HEK293 (cell line): ENCODE data around the gene HDAC10.

ENCODE experiments used
- CTCF ChIA-PET: fragments of 350-600 bp; formaldehyde crosslinking; extraction: SDS; loops from one replicate; lab custom pipeline; 2021; ENCODE audit warnings: antibody characterized with exemption; lab: Yijun Ruan, JAX
- POLR2A ChIA-PET: fragments of 300-600 bp; formaldehyde crosslinking; extraction: SDS; loops from one replicate; lab custom pipeline; 2020; ENCODE audit warnings: antibody characterized with exemption, inconsistent platforms; lab: Yijun Ruan, JAX
- H3K27ac ChIP-seq: fragments of 200-500 bp; sonication (Bioruptor generic); 2 replicates; pipeline ENCODE4 v1.5.1; 2014; ENCODE audit warnings: low read depth, low read length, control low read depth, inconsistent platforms; ENCODE audit errors: extremely low read depth
- H3K36me3 ChIP-seq, 2 experiments: fragments of 200-500 bp in 1 of 2; sonication (Bioruptor generic) in 1 of 2; 1 replicate in 1 of 2; 2 replicates in 1 of 2; pipeline ENCODE4 v1.5.1; 2014 to 2017; ENCODE audit warnings: inconsistent platforms in 2 of 2, low read length in 2 of 2; ENCODE audit not compliant: control insufficient read depth in 2 of 2, insufficient read depth in 1 of 2
- H3K4me1 ChIP-seq: fragments of 200-500 bp; sonication (Bioruptor generic); 2 replicates; pipeline ENCODE4 v1.5.1; 2014; ENCODE audit warnings: mild to moderate bottlenecking, low read length, inconsistent platforms; ENCODE audit not compliant: control insufficient read depth, insufficient read depth
- H3K4me3 ChIP-seq: 2 replicates; pipeline ENCODE4 v1.5.1; 2011; ENCODE audit warnings: low read depth, mild to moderate bottlenecking, control low read depth, low read length, moderate library complexity
- H3K9me3 ChIP-seq: fragments of 200-500 bp; sonication (Bioruptor generic); 2 replicates; pipeline ENCODE4 v1.5.1; 2014; ENCODE audit warnings: low read depth, low read length, inconsistent platforms; ENCODE audit not compliant: control insufficient read depth, insufficient read depth
- GLIS1 ChIP-seq: fragments of 450-650 bp; formaldehyde crosslinking; IDR thresholded peaks from 2 replicates; pipeline ENCODE4 v1.5.1; 2016; ENCODE audit warnings: missing biosample characterization, missing genetic modification characterization
- GLIS2 ChIP-seq: fragments of 450-650 bp; formaldehyde crosslinking; IDR thresholded peaks from 2 replicates; pipeline ENCODE4 v1.5.1; 2016; ENCODE audit warnings: missing biosample characterization, missing genetic modification characterization
- SP3 ChIP-seq: fragments of 450-650 bp; formaldehyde crosslinking; IDR thresholded peaks from 2 replicates; pipeline ENCODE4 v1.5.1; 2016; ENCODE audit warnings: missing biosample characterization, missing genetic modification characterization
- ZBTB7A ChIP-seq: fragments of 450-650 bp; formaldehyde crosslinking; IDR thresholded peaks from 2 replicates; pipeline ENCODE4 v1.5.1; 2016; ENCODE audit warnings: low read depth, missing biosample characterization, missing genetic modification characterization
- ZFHX2 ChIP-seq: fragments of 450-650 bp; formaldehyde crosslinking; conservative IDR thresholded peaks from 2 replicates; pipeline ENCODE4 v1.5.1; 2016; ENCODE audit warnings: missing biosample characterization, missing genetic modification characterization
- ZIC2 ChIP-seq: fragments of 450-650 bp; formaldehyde crosslinking; IDR thresholded peaks from 2 replicates; pipeline ENCODE4 v1.5.1; 2016; ENCODE audit warnings: missing biosample characterization, missing genetic modification characterization
- ZNF114 ChIP-seq: fragments of 450-650 bp; formaldehyde crosslinking; IDR thresholded peaks from 2 replicates; pipeline ENCODE4 v1.5.0; 2017; ENCODE audit warnings: missing biosample characterization, missing genetic modification characterization
- ZNF366 ChIP-seq: fragments of 450-650 bp; formaldehyde crosslinking; conservative IDR thresholded peaks from 2 replicates; pipeline ENCODE4 v1.5.1; 2016; ENCODE audit warnings: missing biosample characterization, missing genetic modification characterization
- ZNF473 ChIP-seq: fragments of 450-650 bp; formaldehyde crosslinking; IDR thresholded peaks from 2 replicates; pipeline ENCODE4 v1.5.1; 2017; ENCODE audit warnings: missing biosample characterization, missing genetic modification characterization
- ZNF560 ChIP-seq: fragments of 450-650 bp; formaldehyde crosslinking; IDR thresholded peaks from 2 replicates; pipeline ENCODE4 v1.5.1; 2017; ENCODE audit warnings: missing biosample characterization, missing genetic modification characterization, borderline replicate concordance
- ZNF571 ChIP-seq: fragments of 450-650 bp; formaldehyde crosslinking; IDR thresholded peaks from 2 replicates; pipeline ENCODE4 v1.5.0; 2017; ENCODE audit warnings: missing biosample characterization, missing genetic modification characterization
- ZNF707 ChIP-seq: fragments of 450-650 bp; formaldehyde crosslinking; IDR thresholded peaks from 2 replicates; pipeline ENCODE4 v1.5.1; 2016; ENCODE audit warnings: missing biosample characterization, missing genetic modification characterization
- ZNF776 ChIP-seq: fragments of 450-650 bp; formaldehyde crosslinking; IDR thresholded peaks from 2 replicates; pipeline ENCODE4 v1.5.0; 2017; ENCODE audit warnings: missing biosample characterization, missing genetic modification characterization, borderline replicate concordance
- TF ChIP-seq, protein P1 (sequence below): IDR thresholded peaks from 2 replicates; pipeline ENCODE4 v1.6.1; 2011; ENCODE audit warnings: mild to moderate bottlenecking, low read depth, low read length, borderline replicate concordance
- TF ChIP-seq, protein P2 (sequence below): fragments of 450-650 bp; formaldehyde crosslinking; IDR thresholded peaks from 2 replicates; pipeline ENCODE4 v1.5.1; 2016; ENCODE audit warnings: missing biosample characterization, missing genetic modification characterization
- TF ChIP-seq, protein P3 (sequence below): fragments of 450-650 bp; formaldehyde crosslinking; IDR thresholded peaks from 2 replicates; pipeline ENCODE4 v1.5.1; 2016; ENCODE audit warnings: missing biosample characterization, missing genetic modification characterization
- TF ChIP-seq, protein P4 (sequence below): fragments of 450-650 bp; formaldehyde crosslinking; IDR thresholded peaks from 2 replicates; pipeline ENCODE4 v1.5.1; 2016; ENCODE audit warnings: missing biosample characterization, missing genetic modification characterization
- TF ChIP-seq, protein P5 (sequence below): fragments of 450-650 bp; formaldehyde crosslinking; IDR thresholded peaks from 2 replicates; pipeline ENCODE4 v1.5.1; 2016; ENCODE audit warnings: missing biosample characterization, missing genetic modification characterization

The HDAC10 gene

DNA sequence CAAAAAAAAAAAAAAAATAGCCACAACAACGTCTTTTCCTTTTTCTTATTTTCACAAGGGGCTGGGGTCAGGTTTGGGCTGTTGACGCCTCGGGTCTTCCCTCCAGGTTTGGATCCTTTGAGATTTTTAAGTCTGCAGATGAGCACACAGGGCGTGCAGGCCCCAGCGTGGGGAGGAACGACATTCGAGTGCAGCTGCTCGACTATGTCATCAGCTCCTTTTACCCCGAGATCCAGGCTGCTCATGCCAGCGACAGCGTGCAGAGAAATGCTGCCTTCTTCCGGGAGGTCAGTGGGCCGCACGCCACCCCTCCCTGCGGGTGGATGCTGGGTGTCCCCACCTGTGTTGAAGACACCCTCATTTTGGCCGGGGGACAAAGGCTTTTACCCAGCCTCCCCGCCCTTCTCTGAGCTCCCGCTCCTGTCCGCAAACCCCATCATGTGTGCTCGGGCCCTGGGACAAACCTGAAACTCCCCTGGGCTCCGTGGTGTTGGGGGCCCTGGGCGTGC is 42.6 kb downstream of the HDAC10 start:
- POLR2A ChIA-PET: interaction anchor here (0.7 to 1.1 kb wide), 3 partner anchors 33 to 350 kb away, joined by 3 to 4 read pairs (median 4); no protein-coding TSS in a partner anchor
- Histone ChIP-seq H3K36me3 (peaks cover 24 to 87% of the 10 kb centered on the region in 2 experiments), H3K4me3 (no peak overlapping the region), H3K4me1 (no peaks in the 10 kb centered on the region), H3K9me3 (no peaks in the 10 kb centered on the region), H3K27ac (no peak overlapping the region)
- TF ChIP-seq, protein P1, sequence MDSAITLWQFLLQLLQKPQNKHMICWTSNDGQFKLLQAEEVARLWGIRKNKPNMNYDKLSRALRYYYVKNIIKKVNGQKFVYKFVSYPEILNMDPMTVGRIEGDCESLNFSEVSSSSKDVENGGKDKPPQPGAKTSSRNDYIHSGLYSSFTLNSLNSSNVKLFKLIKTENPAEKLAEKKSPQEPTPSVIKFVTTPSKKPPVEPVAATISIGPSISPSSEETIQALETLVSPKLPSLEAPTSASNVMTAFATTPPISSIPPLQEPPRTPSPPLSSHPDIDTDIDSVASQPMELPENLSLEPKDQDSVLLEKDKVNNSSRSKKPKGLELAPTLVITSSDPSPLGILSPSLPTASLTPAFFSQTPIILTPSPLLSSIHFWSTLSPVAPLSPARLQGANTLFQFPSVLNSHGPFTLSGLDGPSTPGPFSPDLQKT: no peak
- TF ChIP-seq ZNF114: no peak
- TF ChIP-seq ZNF473 (tag by site-specific recombination): no peak
- no peak for TF ChIP-seq ZNF707 (tag by site-specific recombination)
- TF ChIP-seq, protein P2, sequence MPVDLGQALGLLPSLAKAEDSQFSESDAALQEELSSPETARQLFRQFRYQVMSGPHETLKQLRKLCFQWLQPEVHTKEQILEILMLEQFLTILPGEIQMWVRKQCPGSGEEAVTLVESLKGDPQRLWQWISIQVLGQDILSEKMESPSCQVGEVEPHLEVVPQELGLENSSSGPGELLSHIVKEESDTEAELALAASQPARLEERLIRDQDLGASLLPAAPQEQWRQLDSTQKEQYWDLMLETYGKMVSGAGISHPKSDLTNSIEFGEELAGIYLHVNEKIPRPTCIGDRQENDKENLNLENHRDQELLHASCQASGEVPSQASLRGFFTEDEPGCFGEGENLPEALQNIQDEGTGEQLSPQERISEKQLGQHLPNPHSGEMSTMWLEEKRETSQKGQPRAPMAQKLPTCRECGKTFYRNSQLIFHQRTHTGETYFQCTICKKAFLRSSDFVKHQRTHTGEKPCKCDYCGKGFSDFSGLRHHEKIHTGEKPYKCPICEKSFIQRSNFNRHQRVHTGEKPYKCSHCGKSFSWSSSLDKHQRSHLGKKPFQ (tag by site-specific recombination): no peak
- TF ChIP-seq SP3 (tag by site-specific recombination): no peak
- TF ChIP-seq ZNF776 (tag by site-specific recombination): no peak
- TF ChIP-seq ZBTB7A (tag by site-specific recombination): no peak
- TF ChIP-seq ZNF560: no peak
- TF ChIP-seq ZFHX2 (tag by site-specific recombination): no peak
- no peak for TF ChIP-seq ZNF571 (tag by site-specific recombination)
- TF ChIP-seq, protein P3, sequence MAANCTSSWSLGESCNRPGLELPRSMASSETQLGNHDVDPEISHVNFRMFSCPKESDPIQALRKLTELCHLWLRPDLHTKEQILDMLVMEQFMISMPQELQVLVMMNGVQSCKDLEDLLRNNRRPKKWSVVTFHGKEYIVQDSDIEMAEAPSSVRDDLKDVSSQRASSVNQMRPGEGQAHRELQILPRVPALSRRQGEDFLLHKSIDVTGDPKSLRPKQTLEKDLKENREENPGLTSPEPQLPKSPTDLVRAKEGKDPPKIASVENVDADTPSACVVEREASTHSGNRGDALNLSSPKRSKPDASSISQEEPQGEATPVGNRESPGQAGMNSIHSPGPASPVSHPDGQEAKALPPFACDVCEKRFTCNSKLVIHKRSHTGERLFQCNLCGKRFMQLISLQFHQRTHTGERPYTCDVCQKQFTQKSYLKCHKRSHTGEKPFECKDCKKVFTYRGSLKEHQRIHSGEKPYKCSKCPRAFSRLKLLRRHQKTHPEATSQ (tag by site-specific recombination): no peak
- CTCF ChIA-PET: interaction anchor here (0.6 to 2.0 kb wide), 12 partner anchors 27 to 442 kb away, joined by 3 to 6 read pairs (median 4); no protein-coding TSS in a partner anchor

DNA sequence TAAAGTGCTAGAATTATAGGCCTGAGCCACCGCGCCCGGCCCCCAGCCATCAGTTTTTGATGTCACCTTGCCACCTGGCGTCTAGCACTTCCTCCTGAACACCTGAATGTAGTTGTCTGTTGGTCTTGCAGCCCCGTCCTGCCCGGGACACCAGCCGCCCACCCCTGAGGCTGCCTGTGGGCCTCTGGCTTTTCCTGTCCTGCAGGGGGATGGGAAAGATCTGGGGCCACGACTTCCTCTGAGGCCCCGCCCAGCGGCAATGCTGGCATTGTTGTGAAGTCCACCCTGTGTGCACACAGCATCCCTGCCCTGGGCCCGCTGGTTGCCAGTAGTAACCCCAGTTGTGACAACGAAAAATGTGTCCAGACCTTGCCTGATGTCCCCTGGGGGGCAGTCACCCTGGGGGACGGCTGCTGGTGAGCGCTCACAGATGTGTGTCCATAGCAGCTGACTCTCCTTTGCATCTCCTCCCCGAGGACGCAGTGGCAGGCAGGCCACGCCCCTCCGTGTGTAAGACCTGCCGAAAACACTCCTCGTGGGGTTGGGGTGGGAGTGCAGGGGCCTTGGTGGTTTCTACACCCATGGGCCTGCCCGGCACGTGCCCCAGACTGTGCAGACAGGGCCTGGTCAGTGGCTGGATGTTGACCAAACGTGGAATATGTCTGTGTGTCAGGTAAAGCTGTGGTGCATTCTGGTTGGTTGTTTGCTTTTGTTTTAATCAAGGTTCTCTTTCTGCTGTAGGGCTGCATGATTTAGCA is 43.5 kb downstream of the HDAC10 start:
- TF ChIP-seq GLIS2 (tag by site-specific recombination): peak; percentile 23; the same call in 1 of the 2 replicates
- peak; percentile 44 for TF ChIP-seq GLIS1
- TF ChIP-seq, protein P4, sequence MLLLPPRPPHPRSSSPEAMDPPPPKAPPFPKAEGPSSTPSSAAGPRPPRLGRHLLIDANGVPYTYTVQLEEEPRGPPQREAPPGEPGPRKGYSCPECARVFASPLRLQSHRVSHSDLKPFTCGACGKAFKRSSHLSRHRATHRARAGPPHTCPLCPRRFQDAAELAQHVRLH: no peak
- no peak for TF ChIP-seq ZNF366 (tag by site-specific recombination)
- TF ChIP-seq, protein P5, sequence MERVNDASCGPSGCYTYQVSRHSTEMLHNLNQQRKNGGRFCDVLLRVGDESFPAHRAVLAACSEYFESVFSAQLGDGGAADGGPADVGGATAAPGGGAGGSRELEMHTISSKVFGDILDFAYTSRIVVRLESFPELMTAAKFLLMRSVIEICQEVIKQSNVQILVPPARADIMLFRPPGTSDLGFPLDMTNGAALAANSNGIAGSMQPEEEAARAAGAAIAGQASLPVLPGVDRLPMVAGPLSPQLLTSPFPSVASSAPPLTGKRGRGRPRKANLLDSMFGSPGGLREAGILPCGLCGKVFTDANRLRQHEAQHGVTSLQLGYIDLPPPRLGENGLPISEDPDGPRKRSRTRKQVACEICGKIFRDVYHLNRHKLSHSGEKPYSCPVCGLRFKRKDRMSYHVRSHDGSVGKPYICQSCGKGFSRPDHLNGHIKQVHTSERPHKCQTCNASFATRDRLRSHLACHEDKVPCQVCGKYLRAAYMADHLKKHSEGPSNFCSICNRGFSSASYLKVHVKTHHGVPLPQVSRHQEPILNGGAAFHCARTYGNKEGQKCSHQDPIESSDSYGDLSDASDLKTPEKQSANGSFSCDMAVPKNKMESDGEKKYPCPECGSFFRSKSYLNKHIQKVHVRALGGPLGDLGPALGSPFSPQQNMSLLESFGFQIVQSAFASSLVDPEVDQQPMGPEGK (tag by site-specific recombination): no peak
- TF ChIP-seq ZIC2 (tag by site-specific recombination): peak; percentile 64; the same call in 1 of the 2 replicates
- no peak overlapping the region for H3K4me3 ChIP-seq
- CTCF ChIA-PET: interaction anchor here (0.7 to 2.8 kb wide), 8 partner anchors 17 to 193 kb away, joined by 3 to 13 read pairs (median 4); no protein-coding TSS in a partner anchor
- no peaks in the 10 kb centered on the region for H3K9me3 ChIP-seq
- POLR2A ChIA-PET: interaction anchor here (0.7 to 1.0 kb wide), 2 partner anchors 59 to 351 kb away, joined by 4 read pairs; no protein-coding TSS in a partner anchor
- H3K36me3 ChIP-seq: peaks cover 23 to 87% of the 10 kb centered on the region in 2 experiments
- H3K27ac ChIP-seq: no peak overlapping the region
- no peaks in the 10 kb centered on the region for H3K4me1 ChIP-seq
